T-helper 2 cell treated with Interferon-gamma antibody and Interleukin-4, amounts not matched to agents 5 μg/mL and 100 μg/mL, for 36 hours (primary cell): Measurements from ENCODE around the gene SHC1.

Experiments
- DNase-seq: peaks from one replicate; pipeline ENCODE4 v3.0.0; 2021; ENCODE audit warnings: low spot score
- H3K27ac Mint-ChIP-seq: one replicate; pipeline ENCODE4 v1.8.0; 2021; ENCODE audit warnings: mild to moderate bottlenecking, mixed read lengths
- H3K27me3 Mint-ChIP-seq: one replicate; pipeline ENCODE4 v1.8.0; 2021; ENCODE audit warnings: low read depth, mixed read lengths
- H3K36me3 Mint-ChIP-seq: one replicate; pipeline ENCODE4 v1.8.0; 2021; ENCODE audit warnings: low read depth, mixed read lengths
- H3K4me1 Mint-ChIP-seq: one replicate; pipeline ENCODE4 v1.8.0; 2021; ENCODE audit warnings: low read depth, mixed read lengths
- H3K4me3 Mint-ChIP-seq: one replicate; pipeline ENCODE4 v1.8.0; 2022; ENCODE audit warnings: mild to moderate bottlenecking, moderate library complexity, mixed read lengths
- H3K9me3 Mint-ChIP-seq: one replicate; pipeline ENCODE4 v1.8.0; 2021; ENCODE audit warnings: mixed read lengths

SHC1 gene

GRCh38 chr1:154975409-154976059, 5.0 kb upstream of the SHC1 start:
- Mint-ChIP-seq H3K4me3 (no peak overlapping the region), H3K4me1 (peaks cover 34% of the 10 kb centered on the region), H3K27ac (no peak overlapping the region), H3K9me3 (no peaks in the 10 kb centered on the region), H3K27me3 (no peaks in the 10 kb centered on the region), H3K36me3 (peaks cover 19% of the 10 kb centered on the region)
- DNase-seq = peak; percentile 77

- no peak overlapping the region for H3K4me3 Mint-ChIP-seq
- H3K27me3 Mint-ChIP-seq = no peaks in the 10 kb centered on the region
- H3K9me3 Mint-ChIP-seq = no peaks in the 10 kb centered on the region
- peaks cover 34% of the 10 kb centered on the region for H3K4me1 Mint-ChIP-seq
- H3K27ac Mint-ChIP-seq = no peak overlapping the region
- DNase-seq = peak; percentile 97
- peaks cover 19% of the 10 kb centered on the region for H3K36me3 Mint-ChIP-seq
Measured at GRCh38 chr1:154974808-154975408, 4.4 kb upstream of the SHC1 start.

GRCh38 chr1:154974102-154974807, 3.7 kb upstream of the SHC1 start, which contains the start of gene CKS1B:
TSS of gene CKS1B (plus strand) at chr1:154974681. CDS start at chr1:154974746, 65 bp downstream.
- H3K4me1 Mint-ChIP-seq = peaks cover 36% of the 10 kb centered on the region
- no peaks in the 10 kb centered on the region for H3K27me3 Mint-ChIP-seq
- no peaks in the 10 kb centered on the region for H3K9me3 Mint-ChIP-seq
- DNase-seq = peak; percentile 96
- peaks cover 20% of the 10 kb centered on the region for H3K36me3 Mint-ChIP-seq
- no peak within 1 kb of the TSS for H3K4me3 Mint-ChIP-seq
- H3K27ac Mint-ChIP-seq = no peak within 1 kb of the TSS

DNA sequence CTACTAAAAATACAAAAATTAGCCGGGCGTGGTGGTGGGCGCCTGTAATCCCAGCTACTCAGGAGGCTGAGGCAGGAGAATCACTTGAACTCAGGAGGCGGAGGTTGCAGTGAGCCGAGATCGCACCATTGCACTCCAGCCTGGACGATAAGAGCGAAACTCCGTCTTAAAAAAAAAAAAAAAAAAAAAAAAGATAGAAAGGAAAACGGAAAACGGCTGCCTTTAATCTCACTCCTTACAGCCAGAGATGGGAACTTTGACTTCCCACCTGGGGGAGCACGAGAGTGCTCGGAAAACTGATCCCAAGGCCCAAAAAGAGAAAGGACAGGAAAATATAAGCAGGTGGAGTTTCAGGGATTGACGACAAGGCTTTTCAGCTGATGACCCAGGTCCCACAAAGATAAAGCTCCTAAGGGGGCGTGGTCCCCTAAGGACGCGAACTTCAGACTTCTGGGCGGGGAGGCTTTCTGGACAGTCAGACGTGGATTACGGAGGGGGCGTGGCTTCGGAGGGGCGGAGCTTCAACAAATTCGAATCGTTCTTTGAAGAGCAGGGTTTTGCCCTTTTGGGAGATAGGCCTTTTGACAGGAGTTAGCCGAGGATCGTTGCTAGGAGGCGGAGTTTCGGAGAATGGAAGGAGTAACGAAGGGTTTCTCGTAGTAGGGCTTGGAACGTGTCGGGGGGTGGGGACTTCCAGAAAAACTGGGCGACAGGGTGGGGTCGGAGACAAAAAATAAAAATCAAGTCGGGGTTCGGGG, 3.0 kb upstream of the SHC1 start:
- Mint-ChIP-seq H3K4me3 (no peak overlapping the region), H3K36me3 (peaks cover 24% of the 10 kb centered on the region), H3K27ac (no peak overlapping the region), H3K27me3 (no peaks in the 10 kb centered on the region), H3K4me1 (peaks cover 34% of the 10 kb centered on the region), H3K9me3 (no peaks in the 10 kb centered on the region)
- DNase-seq = peak; percentile 92

- H3K27me3 Mint-ChIP-seq = no peaks in the 10 kb centered on the region
- H3K36me3 Mint-ChIP-seq = peaks cover 26% of the 10 kb centered on the region
- no peak for DNase-seq
- no peaks in the 10 kb centered on the region for H3K9me3 Mint-ChIP-seq
- H3K4me3 Mint-ChIP-seq = no peak overlapping the region
- H3K4me1 Mint-ChIP-seq = peaks cover 38% of the 10 kb centered on the region
- peak overlapping the region; percentile 78 for H3K27ac Mint-ChIP-seq
Measured at GRCh38 chr1:154972517-154973343, 2.2 kb upstream of the SHC1 start.

DNA sequence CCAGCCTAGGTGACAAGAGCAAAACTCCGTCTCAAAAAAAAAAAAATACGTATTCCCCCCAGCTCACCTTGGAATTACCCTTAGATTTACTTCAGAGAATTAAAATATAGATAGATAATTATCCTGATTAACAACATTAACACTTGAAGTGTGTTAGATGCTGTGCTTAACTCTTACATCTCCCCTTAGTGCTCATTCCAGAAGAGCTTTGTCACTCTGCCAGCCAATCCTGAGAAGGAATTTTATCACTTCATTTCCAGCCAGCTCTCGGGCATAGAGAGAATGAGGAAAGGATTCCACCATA, 1.6 kb upstream of the SHC1 start:
- Mint-ChIP-seq H3K27me3 (no peaks in the 10 kb centered on the region), H3K36me3 (peaks cover 28% of the 10 kb centered on the region), H3K27ac (peak overlapping the region; percentile 78), H3K4me3 (no peak overlapping the region), H3K4me1 (peaks cover 34% of the 10 kb centered on the region), H3K9me3 (no peaks in the 10 kb centered on the region)
- DNase-seq = no peak

DNA sequence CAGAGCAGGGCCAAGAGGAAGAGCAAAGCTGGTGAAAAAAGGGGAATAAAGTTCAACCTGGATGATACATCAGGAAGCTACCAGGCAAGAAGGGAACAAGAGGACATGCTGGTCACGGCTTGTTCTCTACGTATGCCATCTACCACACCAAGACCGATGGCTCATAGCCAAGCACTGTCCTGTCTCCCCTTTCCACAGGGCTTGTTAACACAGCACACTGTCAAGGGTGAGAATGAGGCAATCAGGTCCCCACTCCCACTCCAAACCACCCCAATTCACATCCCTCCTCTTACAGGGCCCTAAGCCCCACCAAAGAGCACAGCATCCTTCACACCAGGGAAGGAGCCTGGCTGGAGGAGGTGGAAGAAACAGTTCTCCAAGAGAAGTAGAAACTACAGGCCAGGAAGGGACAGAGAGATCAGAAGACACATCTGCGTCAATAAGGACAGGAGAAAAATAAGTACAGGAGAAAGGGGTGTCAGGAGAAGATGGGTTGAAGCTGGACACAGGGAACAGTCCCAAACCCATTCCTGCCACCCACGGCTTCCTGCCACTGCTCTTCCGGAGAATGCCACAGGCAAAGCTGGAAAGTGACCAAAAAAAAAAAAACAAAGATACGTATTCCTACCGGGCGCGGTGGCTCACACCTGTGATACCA, 923 bp upstream of the SHC1 start:
- peak overlapping the region; percentile 59 for H3K27ac Mint-ChIP-seq
- H3K4me3 Mint-ChIP-seq = peak overlapping the region; percentile 39
- no peak for DNase-seq
- H3K4me1 Mint-ChIP-seq = peaks cover 31% of the 10 kb centered on the region
- H3K36me3 Mint-ChIP-seq = peaks cover 35% of the 10 kb centered on the region
- H3K9me3 Mint-ChIP-seq = no peaks in the 10 kb centered on the region
- no peaks in the 10 kb centered on the region for H3K27me3 Mint-ChIP-seq

- H3K4me3 Mint-ChIP-seq = peak overlapping the region; percentile 33
Measured at GRCh38 chr1:154969860-154970452, 591 bp downstream of the SHC1 start.

GRCh38 chr1:154969246-154969645, 1.3 kb downstream of the SHC1 start:
- Mint-ChIP-seq H3K27me3 (no peaks in the 10 kb centered on the region), H3K27ac (peak overlapping the region; percentile 13), H3K4me1 (peaks cover 28% of the 10 kb centered on the region), H3K4me3 (peak overlapping the region; percentile 33), H3K36me3 (peaks cover 46% of the 10 kb centered on the region), H3K9me3 (no peaks in the 10 kb centered on the region)
- DNase-seq = no peak

More at GRCh38 chr1:154969860-154970452, 591 bp downstream of the SHC1 start:
- DNase-seq = no peak
- Mint-ChIP-seq H3K4me1 (peaks cover 28% of the 10 kb centered on the region), H3K27me3 (no peaks in the 10 kb centered on the region), H3K27ac (no peak overlapping the region), H3K36me3 (peaks cover 44% of the 10 kb centered on the region), H3K9me3 (no peaks in the 10 kb centered on the region)

DNA sequence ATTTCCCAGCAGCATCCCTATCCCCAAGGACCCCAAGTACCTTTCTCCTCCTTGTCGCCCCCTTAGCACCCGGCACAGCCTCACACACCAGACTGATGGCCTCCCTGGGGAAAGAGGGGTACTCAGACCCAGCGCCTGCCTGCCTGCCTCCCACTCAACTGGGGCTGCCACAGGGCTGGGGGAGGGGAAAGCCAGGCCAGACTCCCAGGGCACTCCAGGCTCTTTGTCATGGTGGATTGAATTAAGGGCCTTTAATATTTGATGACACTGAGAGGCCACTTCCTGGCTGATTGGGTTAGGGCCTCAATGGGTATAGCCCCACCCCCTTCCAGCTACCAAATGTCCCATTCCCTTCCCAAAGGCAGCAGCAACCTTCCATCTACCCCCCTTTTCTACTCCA, 1.8 kb downstream of the SHC1 start:
- Mint-ChIP-seq H3K9me3 (no peaks in the 10 kb centered on the region), H3K36me3 (peaks cover 49% of the 10 kb centered on the region), H3K27me3 (no peaks in the 10 kb centered on the region), H3K4me1 (peaks cover 31% of the 10 kb centered on the region), H3K27ac (peak overlapping the region; percentile 13), H3K4me3 (no peak overlapping the region)
- DNase-seq = no peak

GRCh38 chr1:154967331-154967950, 3.1 kb downstream of the SHC1 start:
- H3K36me3 Mint-ChIP-seq = peaks cover 59% of the 10 kb centered on the region
- no peak overlapping the region for H3K27ac Mint-ChIP-seq
- no peaks in the 10 kb centered on the region for H3K27me3 Mint-ChIP-seq
- H3K9me3 Mint-ChIP-seq = no peaks in the 10 kb centered on the region
- DNase-seq = no peak
- no peak overlapping the region for H3K4me3 Mint-ChIP-seq
- peaks cover 32% of the 10 kb centered on the region for H3K4me1 Mint-ChIP-seq

GRCh38 chr1:154966111-154966510, 4.4 kb downstream of the SHC1 start:
- no peak for DNase-seq
- Mint-ChIP-seq H3K36me3 (peaks cover 56% of the 10 kb centered on the region), H3K4me1 (peaks cover 24% of the 10 kb centered on the region), H3K27me3 (no peaks in the 10 kb centered on the region), H3K4me3 (no peak overlapping the region), H3K27ac (no peak overlapping the region), H3K9me3 (no peaks in the 10 kb centered on the region)
